PC-9 (cell line): ENCODE results near the gene TMEM150A. TPM values are rescaled to one million over a fixed set of nuclear protein-coding genes. Genes with fewer than 3 reads are reported as not detected.

Experiments used
- BruUV-seq: library from RNA; stranded (reverse); fragments of 400-500 nt; replicated peaks from 2 replicates; lab custom pipeline; 2021; lab: Mats Ljungman, UMichigan
- CTCF ChIA-PET: fragments of 300-600 bp; sonication (Branson Sonifier 250); formaldehyde crosslinking; loops from one replicate; lab custom pipeline; 2022; ENCODE audit warnings: antibody characterized with exemption; lab: Charles Lee
- POLR2A ChIA-PET: fragments of 300-600 bp; sonication (Branson Sonifier 250); formaldehyde crosslinking; loops from one replicate; lab custom pipeline; 2022; ENCODE audit warnings: antibody characterized with exemption; ENCODE audit not compliant: unreplicated experiment; lab: Charles Lee
- DNase-seq, 2 experiments: peaks; one replicate each; pipeline versions ENCODE4 v3.0.0 to v3.0.0-alpha.2; 2015 to 2022; ENCODE audit warnings: mixed read lengths in 1 of 2
- H2AFZ ChIP-seq: fragments of 200-600 bp; sonication (generic); 2 replicates; pipeline ENCODE4 v1.8.1; 2017; ENCODE audit warnings: antibody characterized with exemption
- H3F3A ChIP-seq: fragments of 200-600 bp; sonication (generic); 2 replicates; pipeline ENCODE4 v1.8.1; 2017; ENCODE audit warnings: antibody characterized with exemption, mild to moderate bottlenecking, low read depth; ENCODE audit not compliant: insufficient read depth
- H3K27ac ChIP-seq: fragments of 200-600 bp; sonication (generic); 2 replicates; pipeline ENCODE4 v1.6.1; 2016; ENCODE audit warnings: mixed run types
- H3K27me3 ChIP-seq: fragments of 200-600 bp; sonication (generic); 2 replicates; pipeline ENCODE4 v1.6.1; 2016; ENCODE audit warnings: low read depth, mixed run types; ENCODE audit not compliant: insufficient read depth
- H3K36me3 ChIP-seq: fragments of 200-600 bp; sonication (generic); 2 replicates; pipeline ENCODE4 v1.6.1; 2016; ENCODE audit warnings: low read depth, mixed run types
- H3K4me1 ChIP-seq: fragments of 200-600 bp; sonication (generic); replicated peaks from 2 replicates; pipeline ENCODE4 v1.6.1; 2016; ENCODE audit warnings: mixed run types; ENCODE audit not compliant: insufficient read depth
- H3K4me2 ChIP-seq: fragments of 200-600 bp; sonication (generic); 2 replicates; pipeline ENCODE4 v1.6.1; 2017; ENCODE audit warnings: mixed run types
- H3K4me3 ChIP-seq: fragments of 200-600 bp; sonication (generic); 2 replicates; pipeline ENCODE4 v1.6.1; 2016; ENCODE audit warnings: mixed run types
- H3K79me2 ChIP-seq: fragments of 200-600 bp; sonication (generic); 2 replicates; pipeline ENCODE4 v1.6.1; 2017; ENCODE audit warnings: low read depth, mixed run types
- H3K9me2 ChIP-seq: fragments of 200-600 bp; sonication (generic); 2 replicates; pipeline ENCODE4 v1.8.1; 2017; ENCODE audit warnings: mild to moderate bottlenecking; ENCODE audit not compliant: insufficient read depth
- H3K9me3 ChIP-seq: fragments of 200-600 bp; sonication (generic); 2 replicates; pipeline ENCODE4 v1.8.1; 2016; ENCODE audit warnings: low read depth; ENCODE audit not compliant: insufficient read depth
- H4K20me1 ChIP-seq: fragments of 200-600 bp; sonication (generic); 2 replicates; pipeline ENCODE4 v1.8.1; 2017; ENCODE audit not compliant: insufficient read depth
- EZH2 ChIP-seq: fragments of 200-600 bp; sonication (generic); IDR thresholded peaks from 2 replicates; pipeline ENCODE4 v1.8.0; 2017; ENCODE audit warnings: antibody characterized with exemption, low read depth
- intact Hi-C: fragments of 100-400 bp; cut with micrococcal nuclease; formaldehyde crosslinking; loops from one replicate; pipeline ENCODE4 v1.10.0; 2022; ENCODE audit not compliant: unreplicated experiment
- total RNA-seq: library from RNA; stranded (reverse); gene quantifications from 2 replicates; pipeline ENCODE4 v1.2.3, GENCODE V29; 2021
- TF ChIP-seq, protein P1 (sequence below): fragments of 200-600 bp; sonication (generic); conservative IDR thresholded peaks from 2 replicates; pipeline ENCODE4 v1.6.1; 2017; ENCODE audit warnings: mixed run types, antibody characterized with exemption, mild to moderate bottlenecking, moderate library complexity

TMEM150A gene
- total RNA-seq, 1 experiment from 2014 or later = 5.3 TPM

DNA sequence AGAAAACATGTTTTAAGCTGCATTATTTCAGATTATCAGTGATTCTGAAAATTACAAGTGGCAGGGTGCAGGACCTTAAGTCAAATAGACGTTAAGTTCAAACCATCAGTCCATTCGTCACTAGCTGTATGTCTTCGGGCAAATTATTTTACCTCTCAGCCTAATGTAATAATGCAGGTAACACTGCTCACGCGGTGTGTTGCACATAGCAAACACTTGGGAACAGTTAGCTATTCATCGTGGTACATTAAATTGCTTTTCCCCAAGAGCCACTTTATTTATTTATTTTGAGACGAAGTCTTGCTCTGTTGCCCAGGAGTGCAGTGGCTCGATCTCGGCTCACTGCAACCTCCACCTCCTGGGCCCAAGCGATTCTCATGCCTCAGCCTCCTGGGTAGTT lies 53.4 kb downstream of the TMEM150A start:
- POLR2A ChIA-PET = interaction anchor here (0.6 kb wide), 1 partner anchor 130 kb away, joined by 9 read pairs; the partner anchor contains the start of gene SH2D6
- intact Hi-C loops = no loop called here
- H3K36me3 ChIP-seq = peaks cover 18% of the 10 kb centered on the region; the same call in 1 of the 2 replicates
- H3K27me3 ChIP-seq = no peaks in the 10 kb centered on the region
- BruUV-seq = no TSS peak
- no peaks in the 10 kb centered on the region for H3K4me1 ChIP-seq
- no peak for DNase-seq
- no peak overlapping the region for H2AFZ ChIP-seq
- H3K4me3 ChIP-seq = no peak overlapping the region
- H3K27ac ChIP-seq = no peak overlapping the region
- peaks cover 22% of the 10 kb centered on the region for H4K20me1 ChIP-seq
- no peaks in the 10 kb centered on the region for H3K9me2 ChIP-seq
- peaks cover 58% of the 10 kb centered on the region for H3F3A ChIP-seq
- no peaks in the 10 kb centered on the region for H3K79me2 ChIP-seq
- H3K4me2 ChIP-seq = no peak overlapping the region
- CTCF ChIA-PET = interaction anchor here (0.6 to 0.7 kb wide), 2 partner anchors 45 to 195 kb away, joined by 3 read pairs; partner anchors contain the start of genes ELMOD3 and RETSAT
- H3K9me3 ChIP-seq = no peaks in the 10 kb centered on the region
- TF ChIP-seq EZH2 = no peak
- TF ChIP-seq, protein P1, sequence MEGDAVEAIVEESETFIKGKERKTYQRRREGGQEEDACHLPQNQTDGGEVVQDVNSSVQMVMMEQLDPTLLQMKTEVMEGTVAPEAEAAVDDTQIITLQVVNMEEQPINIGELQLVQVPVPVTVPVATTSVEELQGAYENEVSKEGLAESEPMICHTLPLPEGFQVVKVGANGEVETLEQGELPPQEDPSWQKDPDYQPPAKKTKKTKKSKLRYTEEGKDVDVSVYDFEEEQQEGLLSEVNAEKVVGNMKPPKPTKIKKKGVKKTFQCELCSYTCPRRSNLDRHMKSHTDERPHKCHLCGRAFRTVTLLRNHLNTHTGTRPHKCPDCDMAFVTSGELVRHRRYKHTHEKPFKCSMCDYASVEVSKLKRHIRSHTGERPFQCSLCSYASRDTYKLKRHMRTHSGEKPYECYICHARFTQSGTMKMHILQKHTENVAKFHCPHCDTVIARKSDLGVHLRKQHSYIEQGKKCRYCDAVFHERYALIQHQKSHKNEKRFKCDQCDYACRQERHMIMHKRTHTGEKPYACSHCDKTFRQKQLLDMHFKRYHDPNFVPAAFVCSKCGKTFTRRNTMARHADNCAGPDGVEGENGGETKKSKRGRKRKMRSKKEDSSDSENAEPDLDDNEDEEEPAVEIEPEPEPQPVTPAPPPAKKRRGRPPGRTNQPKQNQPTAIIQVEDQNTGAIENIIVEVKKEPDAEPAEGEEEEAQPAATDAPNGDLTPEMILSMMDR = no peak

DNA sequence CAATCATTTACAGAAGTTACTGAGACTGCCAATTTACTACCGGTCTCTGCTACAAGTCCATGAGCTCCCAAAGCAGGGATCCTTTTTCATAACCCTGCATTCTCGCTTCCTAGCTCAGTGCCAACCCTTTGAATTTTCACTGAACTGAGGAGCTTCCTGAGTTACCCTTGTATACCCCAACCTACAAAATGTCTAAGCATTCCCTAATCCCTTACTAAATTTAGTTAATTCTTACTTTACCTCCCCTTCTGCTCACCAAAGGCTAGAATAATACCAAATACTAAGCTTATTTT lies 53.9 kb downstream of the TMEM150A start:
- intact Hi-C loops = no loop called here
- H3K27me3 ChIP-seq = no peaks in the 10 kb centered on the region
- CTCF ChIA-PET = interaction anchor here (0.7 kb wide), 1 partner anchor 194 kb away, joined by 3 read pairs; the partner anchor contains the start of genes ELMOD3 and RETSAT

More for the DNA sequence above, 53.9 kb downstream of the TMEM150A start:
- BruUV-seq = no TSS peak
- TF ChIP-seq EZH2 = no peak
- TF ChIP-seq, protein P1 = no peak
- no peak for DNase-seq
- Histone ChIP-seq H3K79me2 (peaks cover 2% of the 10 kb centered on the region), H3K4me2 (no peak overlapping the region), H3K4me3 (no peak overlapping the region), H3K9me2 (no peaks in the 10 kb centered on the region), H3F3A (peaks cover 64% of the 10 kb centered on the region), H4K20me1 (peaks cover 27% of the 10 kb centered on the region), H2AFZ (no peak overlapping the region), H3K27ac (no peak overlapping the region), H3K4me1 (no peaks in the 10 kb centered on the region), H3K36me3 (peaks cover 20% of the 10 kb centered on the region), H3K9me3 (no peaks in the 10 kb centered on the region)
- POLR2A ChIA-PET = no interaction called here

Other genes with a start within 250 kb of the TMEM150A start
- 52.1 and 57.8 TPM in 2 replicates for gene RETSAT, start 248.2 kb downstream of the TMEM150A start, total RNA-seq
- 16.4 and 18.1 TPM in 2 replicates for gene ELMOD3, start 247.9 kb downstream of the TMEM150A start, total RNA-seq
- gene CAPG, start 192.3 kb downstream of the TMEM150A start, total RNA-seq = 417 and 428 TPM in 2 replicates
- gene SH2D6, start 184.0 kb downstream of the TMEM150A start, total RNA-seq = 2.3 TPM in 2 replicates
- 169 and 206 TPM in 2 replicates for gene MAT2A, start 63.5 kb downstream of the TMEM150A start, total RNA-seq
- 30.2 and 30.6 TPM in 2 replicates for gene GGCX, start 41.2 kb downstream of the TMEM150A start, total RNA-seq
- gene VAMP8, start 25.1 kb downstream of the TMEM150A start, total RNA-seq = 91.9 and 124 TPM in 2 replicates
- gene VAMP5, start 18.3 kb downstream of the TMEM150A start, total RNA-seq = 7.2 and 7.4 TPM in 2 replicates
- gene RNF181, start 7.0 kb downstream of the TMEM150A start, total RNA-seq = 93.9 and 96.7 TPM in 2 replicates
- 46.0 and 48.6 TPM in 2 replicates for gene C2orf68, start 9.4 kb upstream of the TMEM150A start, total RNA-seq
- 61.0 and 66.7 TPM in 2 replicates for gene USP39, start 13.5 kb upstream of the TMEM150A start, total RNA-seq
- gene SFTPB, start 65.5 kb upstream of the TMEM150A start, total RNA-seq = not detected in 2 replicates
- gene GNLY, start 91.7 kb upstream of the TMEM150A start, total RNA-seq = not detected in 2 replicates
- gene ATOH8, start 151.3 kb upstream of the TMEM150A start, total RNA-seq = 0.25 TPM in 1 of 2 replicates, not detected in the other